Umbilical cord (tissue), 2 donors: Measurements from ENCODE around the gene ZNF670. TPM values are rescaled to one million over a fixed set of nuclear protein-coding genes. Genes with fewer than 3 reads are reported as not detected.

ENCODE experiments used
- DNase-seq: peaks from one replicate; pipeline ENCODE4 v3.0.0-alpha.2; 2015; ENCODE audit warnings: low spot score
- total RNA-seq: library from RNA; depleted of rRNA; stranded (reverse); fragments of >200 nt; gene quantifications from one replicate; pipeline ENCODE4 v1.2.3, GENCODE V29; 2014; ENCODE audit warnings: low replicate concordance; ENCODE audit not compliant: insufficient read depth

ZNF670 gene
- total RNA-seq, 1 donor from 2014 or later = 6.7 TPM

GRCh38 chr1:247103859-247104591 is 25.4 kb upstream of the ZNF670 start, which contains the start of gene ZNF669:
Gene ZNF669 (minus strand): TSS chr1:247104356. CDS start chr1:247104199, 157 bp downstream.
- DNase-seq = peak; percentile 96

- no peak for DNase-seq
These were observed 23.8 kb upstream of the ZNF670 start for GRCh38 chr1:247102381-247102780.

- DNase-seq = no peak
These were observed 22.2 kb upstream of the ZNF670 start for GRCh38 chr1:247100676-247101279.

- no peak for DNase-seq
These were observed 18.3 kb upstream of the ZNF670 start for GRCh38 chr1:247096958-247097357.

- DNase-seq = no peak
These were observed 17.9 kb upstream of the ZNF670 start for GRCh38 chr1:247096544-247096943.

GRCh38 chr1:247096112-247096511 is 17.5 kb upstream of the ZNF670 start:
- DNase-seq = no peak

GRCh38 chr1:247090455-247090854 is 11.8 kb upstream of the ZNF670 start:
- DNase-seq = no peak

GRCh38 chr1:247089616-247090375 is 11.2 kb upstream of the ZNF670 start:
- no peak for DNase-seq

- no peak for DNase-seq
These were observed 10.4 kb upstream of the ZNF670 start for GRCh38 chr1:247088967-247089366.

GRCh38 chr1:247087256-247087655 is 8.6 kb upstream of the ZNF670 start:
- no peak for DNase-seq

GRCh38 chr1:247085310-247085709 is 6.7 kb upstream of the ZNF670 start:
- no peak for DNase-seq

GRCh38 chr1:247084771-247085170 is 6.2 kb upstream of the ZNF670 start:
- DNase-seq = no peak

- no peak for DNase-seq
These were observed 697 bp upstream of the ZNF670 start for GRCh38 chr1:247079141-247079874.

- DNase-seq = no peak
These were observed 744 bp downstream of the ZNF670 start for GRCh38 chr1:247077876-247078257.

GRCh38 chr1:247077213-247077612 is 1.4 kb downstream of the ZNF670 start:
- no peak for DNase-seq

- no peak for DNase-seq
These were observed 8.0 kb downstream of the ZNF670 start for GRCh38 chr1:247070645-247071044.

GRCh38 chr1:247064304-247064703 is 14.3 kb downstream of the ZNF670 start:
- DNase-seq = no peak

GRCh38 chr1:247060771-247061170 is 17.8 kb downstream of the ZNF670 start:
- no peak for DNase-seq

GRCh38 chr1:247056071-247056470 is 22.5 kb downstream of the ZNF670 start:
- DNase-seq = no peak

GRCh38 chr1:247054992-247055415 is 23.6 kb downstream of the ZNF670 start:
- DNase-seq = no peak

- no peak for DNase-seq
These were observed 30.9 kb downstream of the ZNF670 start for GRCh38 chr1:247047702-247048101.

GRCh38 chr1:247047260-247047659 is 31.4 kb downstream of the ZNF670 start:
- no peak for DNase-seq
